GM19324 (cell line): ENCODE results near the gene SCYGR1.
"Not testable (repeated sequence)": the region's sequence is repeated elsewhere in the genome, so short reads cannot be mapped to it uniquely, and the experiment has no call there.

Source experiments
- ATAC-seq: cut with Tn5 transposase; IDR thresholded peaks from one replicate; pipeline ENCODE4 v1.9.1; 2021; ENCODE audit warnings: mild to moderate bottlenecking, moderate library complexity; ENCODE audit not compliant: unreplicated experiment, low FRiP score

The SCYGR1 gene

GRCh38 chr2:227374158-227374557, 13.6 kb downstream of the SCYGR1 start:
- ATAC-seq: no peak

- no peak for ATAC-seq
Observed at GRCh38 chr2:227373389-227373788, 14.4 kb downstream of the SCYGR1 start.

DNA sequence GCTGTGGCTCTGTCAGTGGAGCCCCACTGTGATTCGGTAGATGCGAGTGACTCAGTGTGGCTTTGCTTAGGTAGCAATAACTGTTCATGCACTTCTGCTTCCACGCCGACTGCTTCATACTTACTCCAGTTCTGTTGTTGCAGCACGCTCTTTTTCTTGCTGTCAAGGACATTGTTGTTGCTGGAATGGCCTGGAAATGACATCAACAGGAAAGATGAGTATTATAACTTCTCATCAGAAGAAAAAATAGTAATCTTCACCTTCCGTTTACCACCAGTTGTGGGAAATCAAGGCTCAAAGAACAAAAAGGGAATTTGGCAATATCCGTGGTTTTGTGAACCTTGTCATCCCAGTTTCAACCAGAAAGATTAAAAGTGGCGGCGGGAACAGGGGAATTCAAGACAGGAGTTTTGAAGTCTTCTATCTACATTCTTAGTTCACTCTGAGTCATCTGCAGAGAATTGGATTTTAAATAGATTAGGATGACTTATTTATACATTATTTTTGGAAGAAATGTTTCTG, 16.9 kb downstream of the SCYGR1 start:
- no peak for ATAC-seq

GRCh38 chr2:227370092-227370491, 17.7 kb downstream of the SCYGR1 start:
- ATAC-seq: no peak

DNA sequence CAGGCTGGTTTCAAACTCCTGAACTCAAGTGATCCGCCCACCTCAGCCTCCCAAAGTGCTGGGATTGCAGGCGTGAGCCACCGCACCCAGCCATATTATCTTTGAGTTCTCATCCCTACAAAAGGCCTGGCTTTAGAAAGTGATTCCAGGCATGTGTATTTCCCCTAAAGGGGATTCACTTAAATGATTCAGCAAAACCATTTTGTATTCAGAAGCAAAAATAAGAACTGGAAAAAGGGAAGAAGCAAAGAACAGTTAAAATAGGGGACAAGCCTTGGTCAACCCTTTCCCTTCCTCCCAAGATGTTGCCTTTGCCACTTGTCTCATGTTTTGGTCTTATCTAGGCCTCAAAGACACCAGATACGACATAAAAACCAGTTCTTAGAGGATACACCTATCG, 19.2 kb downstream of the SCYGR1 start:
- no peak for ATAC-seq

- ATAC-seq: no peak
Observed at GRCh38 chr2:227367427-227367795, 20.3 kb downstream of the SCYGR1 start.

- ATAC-seq: no peak
Observed at GRCh38 chr2:227366769-227367426, 20.9 kb downstream of the SCYGR1 start.

- no peak for ATAC-seq
Observed at GRCh38 chr2:227365833-227366232, 21.9 kb downstream of the SCYGR1 start.

- not testable (repeated sequence) for ATAC-seq
Observed at GRCh38 chr2:227364585-227365263, 23.0 kb downstream of the SCYGR1 start.

GRCh38 chr2:227363756-227364155, 24.0 kb downstream of the SCYGR1 start:
- no peak for ATAC-seq

DNA sequence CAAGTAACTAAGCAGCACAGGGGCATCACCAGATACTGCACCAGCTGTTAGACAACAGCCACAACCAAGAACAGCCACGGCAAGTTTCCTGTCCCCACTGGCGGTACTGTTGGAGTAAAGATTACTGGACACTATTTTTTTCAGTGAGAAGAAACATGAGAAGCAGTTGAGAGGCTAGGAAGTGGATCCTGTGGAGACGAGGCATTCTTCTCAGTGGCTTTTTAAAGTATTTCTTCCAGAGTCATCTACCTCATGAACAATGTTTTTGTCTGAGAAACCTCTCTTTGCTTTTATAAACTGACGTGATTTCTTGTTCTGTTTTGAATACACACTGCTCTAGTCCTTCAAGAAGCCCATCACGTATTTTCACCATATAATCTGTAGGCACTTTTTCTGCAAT, 27.4 kb downstream of the SCYGR1 start:
- ATAC-seq: no peak

- ATAC-seq: no peak
Observed at GRCh38 chr2:227351639-227352038, 36.1 kb downstream of the SCYGR1 start.

DNA sequence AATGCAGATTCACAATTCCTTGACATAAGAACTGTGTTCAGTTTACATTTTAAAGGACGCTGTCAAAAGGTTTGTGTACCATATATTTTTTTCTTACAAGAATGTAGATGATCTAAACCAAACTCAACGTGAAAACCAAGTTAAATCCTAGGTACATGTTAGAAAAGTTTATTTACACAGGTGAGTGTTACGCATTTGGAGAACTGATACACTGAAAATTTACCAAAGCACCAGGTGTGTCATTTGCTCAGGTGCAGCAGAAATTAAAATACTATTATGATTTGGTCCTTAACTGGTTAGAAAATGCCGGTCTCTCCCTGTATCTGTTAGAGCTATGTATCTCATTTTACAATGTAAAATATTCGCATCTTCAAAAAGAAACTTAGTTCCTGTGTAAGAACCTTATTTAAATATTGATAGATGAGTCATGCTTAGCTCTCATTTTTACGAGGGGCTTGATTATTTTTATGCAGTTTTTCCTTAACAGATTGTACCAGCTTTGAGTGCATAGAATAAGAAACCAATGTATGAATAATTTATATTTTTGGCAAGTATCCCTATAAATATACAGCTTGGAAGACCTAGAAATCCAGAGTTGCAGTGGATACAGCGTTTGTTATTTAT, 37.6 kb downstream of the SCYGR1 start:
- no peak for ATAC-seq

DNA sequence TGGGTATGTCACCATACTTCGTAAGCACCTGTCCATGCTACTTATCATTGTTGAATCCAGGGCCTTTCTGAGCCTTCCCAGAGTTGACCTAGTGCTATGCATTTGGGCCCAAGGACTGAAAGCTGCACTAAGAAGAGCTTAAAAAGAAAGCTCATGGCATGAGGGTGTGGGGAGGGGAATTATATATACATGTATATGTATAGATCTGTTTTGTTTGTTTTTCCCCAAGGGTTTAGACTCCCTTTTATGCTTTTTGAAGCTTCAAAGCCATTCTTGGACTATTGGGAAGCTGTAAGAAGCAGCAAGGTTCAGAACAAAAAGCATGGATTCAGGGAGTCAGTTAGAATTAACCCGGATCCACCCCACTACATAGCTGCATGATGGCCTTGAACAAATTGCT, 39.4 kb downstream of the SCYGR1 start:
- ATAC-seq: no peak

- no peak for ATAC-seq
Observed at GRCh38 chr2:227347117-227347516, 40.6 kb downstream of the SCYGR1 start.

- ATAC-seq: no peak
Observed at GRCh38 chr2:227344231-227344630, 43.5 kb downstream of the SCYGR1 start.

DNA sequence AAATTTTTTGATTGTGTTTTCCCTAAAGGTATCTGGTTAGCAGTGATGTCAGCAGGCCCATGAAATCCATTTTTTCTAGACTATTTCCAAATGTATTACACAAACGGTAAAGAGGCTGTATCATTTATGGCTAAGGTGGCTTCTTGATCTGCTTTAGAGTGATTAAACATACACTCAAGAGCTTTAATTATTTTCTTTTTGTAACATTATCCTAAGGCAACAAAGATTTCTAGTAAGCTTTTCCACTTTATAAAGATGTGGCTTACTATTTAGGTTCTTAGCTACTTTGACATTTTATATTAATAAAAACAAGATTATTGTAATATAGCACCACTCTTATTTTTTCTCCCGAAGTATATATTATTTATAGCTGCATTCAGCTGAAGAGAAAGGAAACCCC, 46.2 kb downstream of the SCYGR1 start:
- ATAC-seq: no peak

GRCh38 chr2:227340106-227340505, 47.6 kb downstream of the SCYGR1 start:
- no peak for ATAC-seq

GRCh38 chr2:227339098-227339599, 48.6 kb downstream of the SCYGR1 start:
- no peak for ATAC-seq
